Measurements from ENCODE around the gene MOSPD3.

GRCh38 chr7:100600730-100601038 lies 11.7 kb upstream of the MOSPD3 start:
- TF ChIP-seq CTCF (IDR thresholded peaks at IDR 0.05; ENCODE audit: insufficient read depth, low read length) (no peak), POLR2AphosphoS5 (IDR thresholded peaks at IDR 0.05; ENCODE audit: low read depth) (no peak), GABPA (IDR thresholded peaks at IDR 0.05; ENCODE audit: low read depth) (no peak), REST (IDR thresholded peaks at IDR 0.05; ENCODE audit: insufficient replicate concordance, low read depth) (no peak)
